HG03139 (cell line): ENCODE measurements around the gene KLF5.
A peak's percentile ranks its signal among the peaks of the same experiment; 100 is the strongest.

Source experiments
- ATAC-seq: cut with Tn5 transposase; IDR thresholded peaks from one replicate; pipeline ENCODE4 v1.9.1; 2021; ENCODE audit not compliant: unreplicated experiment

The KLF5 gene

DNA sequence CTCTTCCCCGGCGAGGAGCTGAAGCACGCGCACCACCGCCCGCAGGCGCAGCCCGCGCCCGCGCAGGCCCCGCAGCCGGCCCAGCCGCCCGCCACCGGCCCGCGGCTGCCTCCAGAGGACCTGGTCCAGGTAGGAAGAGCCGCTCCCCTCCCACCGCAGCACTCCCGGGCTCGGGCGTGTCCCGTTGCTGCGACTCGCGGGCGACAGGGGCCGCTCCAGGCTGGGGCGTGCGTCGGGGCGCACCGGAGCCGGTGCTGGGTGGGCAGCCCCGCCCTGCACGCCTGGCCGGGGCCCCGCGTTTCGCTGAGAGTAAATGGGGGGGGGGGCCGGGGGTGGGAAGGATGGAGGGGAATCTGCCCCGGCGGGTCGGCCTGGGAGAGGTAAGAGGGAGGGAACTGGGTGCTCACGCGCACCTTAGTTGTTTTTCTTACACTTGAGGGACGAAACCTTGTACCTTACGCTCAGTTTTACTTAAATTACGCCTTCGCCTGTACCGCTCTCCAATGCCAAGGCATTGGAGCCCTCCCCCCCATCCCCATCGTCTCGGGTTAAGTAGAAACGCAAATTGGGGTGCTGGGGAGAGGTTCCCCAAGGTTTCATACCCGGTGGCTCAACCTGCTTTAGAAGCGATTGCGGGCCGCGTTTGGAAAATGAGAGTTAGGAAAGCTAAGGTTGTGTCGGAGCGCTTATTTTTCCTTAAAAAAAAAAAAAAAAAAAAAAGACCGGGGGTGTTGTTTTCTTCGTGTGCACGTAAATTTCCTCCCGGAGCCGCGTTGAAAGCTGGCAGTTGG lies 850 bp downstream of the KLF5 start:
- ATAC-seq: peak; percentile 29

GRCh38 chr13:73060251-73061160 lies 1.7 kb downstream of the KLF5 start:
- no peak for ATAC-seq

GRCh38 chr13:73061473-73061872 lies 2.7 kb downstream of the KLF5 start:
- no peak for ATAC-seq

GRCh38 chr13:73061876-73062275 lies 3.1 kb downstream of the KLF5 start:
- no peak for ATAC-seq

DNA sequence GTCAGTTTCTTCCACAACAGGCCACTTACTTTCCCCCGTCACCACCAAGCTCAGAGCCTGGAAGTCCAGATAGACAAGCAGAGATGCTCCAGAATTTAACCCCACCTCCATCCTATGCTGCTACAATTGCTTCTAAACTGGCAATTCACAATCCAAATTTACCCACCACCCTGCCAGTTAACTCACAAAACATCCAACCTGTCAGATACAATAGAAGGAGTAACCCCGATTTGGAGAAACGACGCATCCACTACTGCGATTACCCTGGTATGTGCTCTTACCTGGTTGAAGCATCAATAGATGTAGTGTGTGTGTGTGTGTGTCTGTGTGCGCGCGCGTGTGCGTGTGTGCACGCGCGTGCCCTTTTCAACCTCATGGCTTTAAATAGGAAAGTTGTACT lies 3.7 kb downstream of the KLF5 start:
- no peak for ATAC-seq

DNA sequence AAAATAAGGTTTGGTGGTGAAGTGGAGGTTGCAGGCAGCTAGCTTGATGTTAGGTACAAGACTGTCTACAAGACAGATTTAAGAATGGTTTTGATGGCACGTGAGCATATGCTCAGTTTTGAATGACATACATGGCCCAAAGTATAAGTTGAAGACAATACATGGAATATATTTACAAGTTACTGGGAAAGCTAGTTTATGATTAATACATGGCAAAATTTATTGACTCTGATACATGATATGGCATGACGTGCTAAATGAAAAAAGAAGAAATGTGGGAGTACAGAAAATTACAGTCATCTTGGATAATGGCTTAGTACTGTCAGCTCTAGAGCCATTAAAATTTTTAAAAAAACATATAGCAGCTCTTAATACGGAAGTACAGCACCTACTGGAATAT lies 4.4 kb downstream of the KLF5 start:
- ATAC-seq: no peak

- no peak for ATAC-seq
Observed at GRCh38 chr13:73065036-73065435, 6.2 kb downstream of the KLF5 start.

DNA sequence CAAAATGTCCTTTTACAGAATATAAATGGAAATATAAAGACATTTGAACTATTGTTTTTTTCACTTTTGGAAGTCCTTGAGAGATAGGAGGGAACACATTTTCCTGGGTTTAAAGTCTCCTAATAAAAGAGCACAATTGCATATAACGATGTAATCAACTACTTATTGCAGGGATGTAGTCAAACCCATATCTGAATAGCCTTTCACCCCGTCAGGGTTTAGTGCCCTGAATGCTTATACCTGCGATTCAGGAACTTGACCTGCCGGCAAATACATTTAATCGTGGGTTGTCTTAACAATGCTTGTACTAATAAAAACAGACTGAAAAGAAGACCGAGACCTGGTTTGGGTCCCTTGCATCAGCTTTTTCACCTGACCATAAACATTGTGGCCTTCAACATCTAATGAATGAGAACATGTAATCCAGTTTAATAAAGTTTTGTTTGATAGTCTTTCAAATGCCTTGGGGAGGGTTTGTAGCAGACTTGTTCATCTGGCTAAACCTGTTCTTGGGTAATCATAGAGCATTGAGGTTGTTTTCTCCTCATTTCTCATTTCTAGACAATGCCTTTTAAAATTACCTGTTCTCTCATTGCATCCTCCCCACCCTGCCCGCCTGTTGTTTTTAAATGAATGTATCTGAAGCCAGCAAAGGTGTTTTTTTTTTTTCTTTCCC lies 7.0 kb downstream of the KLF5 start:
- no peak for ATAC-seq

- ATAC-seq: no peak
Observed at GRCh38 chr13:73069206-73069805, 10.5 kb downstream of the KLF5 start.

DNA sequence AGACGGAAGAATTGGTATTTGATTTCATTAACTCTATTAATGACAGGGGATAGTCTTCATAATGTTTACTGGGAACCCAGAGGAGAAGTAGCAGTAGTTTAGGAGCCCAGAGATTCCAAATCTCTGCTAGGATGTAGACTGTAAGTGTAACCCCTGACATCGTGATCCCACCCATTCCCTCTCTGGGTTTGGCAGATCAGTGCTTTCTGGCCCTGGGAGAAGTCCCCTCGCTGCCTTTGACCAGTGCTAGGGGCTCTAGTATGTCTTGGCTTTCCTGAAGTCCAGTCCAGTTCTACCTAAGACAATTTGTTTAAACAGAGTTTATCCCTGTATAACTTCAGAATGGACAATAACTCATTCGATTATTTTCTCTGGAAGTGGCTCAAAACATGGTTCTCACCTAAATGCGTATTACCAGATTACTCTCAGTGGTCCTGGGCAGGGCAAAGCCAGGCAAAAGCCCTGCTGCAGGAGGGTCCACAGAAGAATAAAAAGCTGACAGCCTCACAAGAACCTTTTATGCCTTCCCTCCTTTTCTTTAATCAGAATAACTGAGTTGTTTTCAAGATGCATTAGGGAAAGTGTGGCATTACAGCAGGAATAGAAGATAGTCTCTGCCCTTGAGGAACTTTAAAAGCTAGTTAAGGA lies 11.8 kb downstream of the KLF5 start:
- ATAC-seq: no peak

DNA sequence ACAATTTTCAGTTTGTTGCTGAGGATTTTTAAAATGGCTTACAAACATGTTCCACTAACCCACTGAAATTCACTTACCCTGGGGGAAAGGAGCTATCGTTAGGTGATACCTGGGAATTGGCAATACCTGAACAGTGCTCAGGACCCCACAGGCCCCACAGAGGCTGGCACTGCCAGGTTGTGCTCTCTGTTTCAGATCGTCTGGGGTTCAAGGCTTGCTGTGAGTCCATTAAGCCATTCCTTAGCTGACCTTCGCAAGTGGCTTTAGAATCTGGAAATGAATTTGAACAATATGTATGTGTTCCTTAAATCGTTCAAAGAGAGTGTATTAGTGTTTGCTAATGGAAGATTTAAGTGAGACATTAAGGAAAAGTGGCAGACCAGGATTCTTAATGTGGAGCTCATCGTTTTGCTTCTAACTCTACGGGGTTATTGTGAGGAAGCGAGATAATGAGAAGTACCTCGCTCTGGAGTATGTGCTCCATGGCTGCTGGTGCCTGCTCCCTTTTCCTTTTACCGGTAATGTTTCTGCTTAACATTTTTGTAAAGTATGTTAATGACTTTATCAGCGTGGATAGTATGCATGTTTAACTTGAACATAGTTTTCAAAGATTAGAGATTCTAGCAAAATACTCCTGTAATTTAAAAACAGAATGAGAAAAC lies 13.6 kb downstream of the KLF5 start:
- ATAC-seq: no peak

GRCh38 chr13:73073050-73073449 lies 14.2 kb downstream of the KLF5 start:
- ATAC-seq: no peak

DNA sequence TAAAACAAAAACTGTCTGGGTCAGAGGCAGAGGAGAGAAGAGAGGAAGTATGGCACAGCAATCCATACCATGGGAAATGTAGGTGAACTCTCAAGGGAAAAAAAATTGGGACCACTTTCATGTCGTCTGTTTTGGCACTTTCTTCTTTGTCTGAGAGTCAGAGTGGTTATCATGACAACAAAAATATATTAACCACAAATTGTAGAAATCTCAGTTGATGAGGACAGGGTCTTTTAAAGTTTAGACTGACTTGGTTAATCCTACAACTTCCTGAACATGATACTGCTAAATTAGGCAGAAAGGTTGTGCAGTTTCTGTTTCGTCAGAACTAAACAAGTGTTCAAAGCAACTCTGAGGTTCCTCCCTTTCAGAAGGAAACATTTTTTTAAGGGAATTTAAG lies 15.2 kb downstream of the KLF5 start:
- ATAC-seq: no peak

GRCh38 chr13:73074926-73075325 lies 16.1 kb downstream of the KLF5 start:
- no peak for ATAC-seq

DNA sequence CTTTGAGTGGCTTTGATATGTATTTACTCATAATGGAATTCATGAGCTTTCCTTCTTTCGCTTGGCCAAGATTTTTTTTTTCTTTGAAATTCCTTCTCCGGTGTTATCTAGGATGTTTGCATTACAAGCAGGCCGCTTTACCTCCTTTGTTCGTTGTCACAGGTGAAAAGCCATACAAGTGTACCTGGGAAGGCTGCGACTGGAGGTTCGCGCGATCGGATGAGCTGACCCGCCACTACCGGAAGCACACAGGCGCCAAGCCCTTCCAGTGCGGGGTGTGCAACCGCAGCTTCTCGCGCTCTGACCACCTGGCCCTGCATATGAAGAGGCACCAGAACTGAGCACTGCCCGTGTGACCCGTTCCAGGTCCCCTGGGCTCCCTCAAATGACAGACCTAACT lies 16.7 kb downstream of the KLF5 start:
- no peak for ATAC-seq

GRCh38 chr13:73075954-73076353 lies 17.1 kb downstream of the KLF5 start:
- no peak for ATAC-seq

- ATAC-seq: no peak
Observed at GRCh38 chr13:73077865-73078264, 19.1 kb downstream of the KLF5 start.

DNA sequence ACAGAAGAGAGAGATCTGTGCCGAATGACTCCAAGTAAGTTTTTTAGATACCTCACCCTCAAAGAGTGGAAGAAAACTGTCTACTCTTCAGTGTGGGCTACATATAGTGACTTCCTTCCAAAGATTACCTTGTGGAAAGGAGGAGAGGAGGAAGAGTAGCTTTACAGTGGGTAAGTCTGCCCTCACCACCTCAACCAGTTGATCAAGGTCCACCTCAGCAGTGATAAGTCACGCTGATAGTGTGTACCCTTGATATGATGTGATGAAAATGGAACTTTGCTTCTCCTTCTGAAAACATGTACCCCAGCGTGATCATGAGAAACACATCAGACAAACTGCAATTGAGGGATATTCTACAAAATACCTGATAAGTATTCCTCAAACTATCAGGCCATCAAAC lies 20.6 kb downstream of the KLF5 start:
- no peak for ATAC-seq

DNA sequence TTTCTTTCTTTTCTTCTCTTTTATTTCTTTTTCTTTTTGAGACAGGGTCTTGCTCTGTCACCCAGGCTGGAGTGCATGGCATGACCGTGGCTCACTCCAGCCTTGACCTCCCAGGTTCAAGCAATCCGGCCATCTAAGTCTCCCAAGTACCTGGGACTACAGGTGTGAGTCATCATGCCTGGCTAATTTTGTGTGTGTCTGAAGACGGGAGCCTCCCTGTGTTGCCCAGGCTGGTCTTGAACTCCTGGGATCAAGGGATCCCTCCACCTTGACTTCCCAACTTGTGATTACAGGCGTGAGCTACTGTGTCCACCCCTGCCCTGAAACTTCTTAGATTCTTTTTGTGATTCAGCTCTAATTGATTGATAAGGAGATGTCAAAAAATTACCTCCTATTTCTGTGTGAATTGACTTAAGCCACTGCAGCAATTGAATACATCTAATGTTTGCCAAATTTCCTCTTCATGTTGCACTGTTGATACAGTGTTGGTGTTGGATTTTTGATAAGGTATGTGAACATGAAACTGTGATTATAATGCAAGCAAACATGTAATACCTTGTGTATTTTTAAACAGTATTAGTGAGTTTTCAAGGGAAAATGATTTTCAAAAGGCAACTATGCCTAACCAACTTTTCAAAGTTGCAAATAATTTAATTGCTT lies 22.6 kb downstream of the KLF5 start:
- no peak for ATAC-seq

DNA sequence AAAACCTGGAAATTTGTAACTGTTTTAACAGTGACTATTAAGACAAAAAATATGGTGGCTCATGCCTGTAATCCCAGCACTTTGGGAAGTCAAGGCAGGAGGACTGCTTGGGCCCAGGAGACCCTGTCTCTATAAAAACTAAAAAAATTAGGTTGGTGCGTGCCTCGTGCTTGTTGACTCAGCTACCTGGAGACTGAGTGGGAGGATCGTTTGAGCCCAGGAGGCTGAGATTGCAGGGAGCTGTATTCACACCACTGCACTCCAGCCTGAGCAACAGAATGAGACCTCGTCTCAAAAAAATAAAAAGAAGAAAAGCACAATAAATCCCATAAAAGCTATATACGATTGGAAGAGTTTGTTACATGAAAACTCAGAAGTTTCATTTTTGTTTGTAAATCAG lies 23.7 kb downstream of the KLF5 start:
- ATAC-seq: no peak
